SKM-1 (cell line): ENCODE results near the gene MAN1C1.
"Not testable (repeated sequence)": the region's sequence is repeated elsewhere in the genome, so short reads cannot be mapped to it uniquely, and the experiment has no call there.

Experiments used
- DNase-seq: peaks from one replicate; lab custom pipeline; 2025; ENCODE audit not compliant: unreplicated experiment; lab: John Stamatoyannopoulos, UW

MAN1C1 gene

GRCh38 chr1:25654109-25654660, 37.6 kb downstream of the MAN1C1 start:
- no peak for DNase-seq

DNA sequence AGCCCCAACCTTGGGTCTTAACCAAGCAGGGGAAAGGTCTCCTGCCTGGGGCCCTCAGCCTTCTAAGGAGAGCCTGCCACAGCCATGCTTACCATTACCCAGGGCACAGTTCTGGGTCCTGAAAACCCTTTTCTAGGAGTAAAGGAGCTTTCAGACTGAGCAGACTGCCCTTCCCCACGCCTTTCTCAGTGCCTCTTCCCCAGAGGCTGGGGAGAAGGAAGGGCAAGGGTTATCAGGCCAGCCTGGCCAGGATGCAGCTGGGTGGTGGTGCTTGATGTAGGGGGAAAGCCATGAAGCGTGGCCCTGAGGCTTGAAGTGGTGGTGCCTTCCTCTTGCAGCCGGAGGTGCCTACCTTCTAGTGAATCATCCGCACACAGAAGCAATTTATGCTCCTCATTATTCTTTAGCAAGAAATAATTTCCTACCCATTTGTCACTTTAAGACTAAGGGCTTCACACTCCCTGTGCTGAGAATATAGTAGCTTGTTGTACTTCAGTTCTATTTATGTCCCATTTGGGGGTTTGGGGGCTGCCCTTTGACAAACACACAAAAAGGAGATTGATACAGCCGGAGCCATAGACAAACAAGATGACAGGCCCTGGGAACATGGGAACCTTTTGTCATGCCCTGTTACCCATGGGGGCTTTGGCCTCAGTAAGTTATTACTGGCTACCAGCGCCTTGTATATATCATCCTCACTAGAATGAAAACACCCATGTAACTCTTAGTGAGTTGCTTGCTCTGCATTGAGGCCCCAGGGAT, 40.7 kb downstream of the MAN1C1 start:
- DNase-seq = no peak

DNA sequence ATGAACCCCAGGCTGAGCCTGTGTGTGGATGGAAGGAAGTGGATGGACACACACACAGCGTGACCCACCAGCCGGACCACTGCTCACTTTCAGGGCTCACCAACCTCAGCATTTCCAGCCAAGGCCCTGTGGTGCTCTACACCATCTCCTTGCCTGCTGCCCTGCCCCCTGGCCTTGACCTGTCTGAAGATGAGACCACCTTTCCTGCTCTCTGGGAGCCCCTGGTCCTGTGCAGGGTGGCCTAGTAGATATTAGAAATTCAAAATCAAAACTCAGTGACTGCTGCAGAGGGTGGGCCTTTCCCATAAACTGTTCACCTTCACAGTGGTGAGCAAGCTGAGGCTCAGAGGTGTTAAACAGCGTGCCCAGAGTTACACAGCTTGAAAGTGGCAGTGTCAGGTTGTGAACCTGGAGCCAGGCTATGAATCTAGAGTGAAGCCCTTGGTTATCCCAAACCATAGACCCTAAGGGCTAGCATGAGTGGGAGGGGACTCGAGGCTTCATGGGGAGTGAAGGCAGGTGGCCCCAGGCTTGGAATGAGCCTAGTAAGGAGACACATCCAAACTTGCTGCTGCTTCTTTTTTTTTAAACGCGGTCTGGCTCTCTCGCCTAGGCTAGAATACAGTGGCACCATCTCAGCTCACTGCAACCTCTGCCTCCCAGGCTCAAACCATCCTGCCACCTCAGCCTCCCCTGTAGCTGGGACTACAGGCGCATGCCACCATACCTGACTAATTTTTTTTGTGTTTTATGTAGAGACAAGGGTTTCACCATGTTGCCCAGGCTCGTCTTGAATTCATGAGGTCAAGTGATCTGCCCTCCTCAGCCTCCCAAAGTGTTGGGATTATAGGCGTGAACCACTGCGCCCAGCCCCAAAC, 41.5 kb downstream of the MAN1C1 start:
- DNase-seq = no peak

- no peak for DNase-seq
Measured at GRCh38 chr1:25658791-25659431, 42.3 kb downstream of the MAN1C1 start.

DNA sequence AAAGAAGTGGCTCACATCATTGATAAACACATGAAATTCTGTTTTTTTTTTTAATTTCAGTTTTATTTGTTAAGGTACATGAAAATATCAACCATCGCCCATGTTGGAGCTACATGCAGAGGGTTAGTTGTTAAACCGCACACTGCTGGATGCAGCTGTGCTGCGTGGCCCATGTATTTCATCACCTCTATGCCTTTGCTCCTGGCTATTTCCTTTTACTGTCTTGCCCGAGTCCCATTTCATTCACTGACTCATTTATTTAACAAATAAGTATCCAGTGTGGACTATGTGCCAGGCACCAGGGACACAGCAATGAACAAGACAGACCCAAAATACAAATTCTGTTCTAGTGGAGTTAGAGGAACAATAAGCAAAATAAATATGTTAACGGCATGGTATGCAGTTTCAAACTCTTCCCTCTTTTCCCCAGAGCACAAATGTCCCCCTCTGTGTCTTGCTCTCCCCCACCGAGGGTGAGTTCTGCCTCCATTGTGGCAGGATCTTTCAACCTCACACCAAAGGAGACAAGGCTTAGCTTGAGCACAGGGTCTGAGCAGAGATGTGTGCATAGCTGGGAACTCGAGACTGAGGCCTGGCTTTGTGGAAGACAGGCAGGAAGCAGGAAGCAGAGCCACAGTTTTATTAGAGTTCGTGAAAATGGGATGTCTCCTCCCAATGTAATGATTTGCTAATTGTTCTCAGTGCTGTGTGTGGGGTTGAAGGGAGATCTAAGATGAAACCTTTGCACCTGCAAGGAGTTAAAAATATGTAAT, 44.6 kb downstream of the MAN1C1 start:
- no peak for DNase-seq

DNA sequence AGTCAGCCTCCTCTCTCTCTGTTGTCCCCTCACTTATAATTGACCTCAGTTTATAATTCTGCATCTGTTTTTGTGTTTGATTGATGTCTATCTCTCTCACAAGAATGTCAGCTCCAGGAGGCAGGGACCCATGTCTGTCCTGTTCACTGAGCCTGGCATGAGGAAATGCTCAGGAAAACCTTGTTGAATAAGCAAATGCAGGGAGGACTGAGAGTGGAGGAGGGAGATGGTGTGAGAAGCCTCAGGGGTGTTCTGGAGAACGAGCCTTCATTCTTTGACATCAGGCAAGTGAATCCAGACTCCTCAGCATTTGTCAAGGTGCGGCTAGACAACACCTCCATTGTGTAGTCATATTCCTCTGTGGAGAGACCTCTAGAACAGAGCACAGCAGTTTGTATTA, 45.5 kb downstream of the MAN1C1 start:
- DNase-seq = no peak

DNA sequence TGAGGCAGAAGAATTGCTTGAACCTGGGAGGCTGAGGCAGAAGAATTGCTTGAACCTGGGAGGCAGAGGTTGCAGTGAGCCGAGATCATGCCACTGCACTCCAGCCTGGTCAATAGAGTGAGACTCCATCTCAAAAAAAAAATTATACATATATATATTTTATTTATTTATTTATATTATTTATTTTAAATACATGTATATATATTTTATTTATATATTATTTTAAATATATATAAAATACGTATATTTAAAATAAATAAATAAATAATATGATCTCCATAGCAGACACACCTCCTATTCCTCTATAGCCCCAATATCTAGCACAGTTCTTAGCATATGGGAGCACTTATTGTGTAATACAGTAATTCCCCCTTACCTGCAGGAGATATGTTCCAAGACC, 46.4 kb downstream of the MAN1C1 start:
- DNase-seq = not testable (repeated sequence)

GRCh38 chr1:25664357-25665199, 48.0 kb downstream of the MAN1C1 start:
- no peak for DNase-seq

DNA sequence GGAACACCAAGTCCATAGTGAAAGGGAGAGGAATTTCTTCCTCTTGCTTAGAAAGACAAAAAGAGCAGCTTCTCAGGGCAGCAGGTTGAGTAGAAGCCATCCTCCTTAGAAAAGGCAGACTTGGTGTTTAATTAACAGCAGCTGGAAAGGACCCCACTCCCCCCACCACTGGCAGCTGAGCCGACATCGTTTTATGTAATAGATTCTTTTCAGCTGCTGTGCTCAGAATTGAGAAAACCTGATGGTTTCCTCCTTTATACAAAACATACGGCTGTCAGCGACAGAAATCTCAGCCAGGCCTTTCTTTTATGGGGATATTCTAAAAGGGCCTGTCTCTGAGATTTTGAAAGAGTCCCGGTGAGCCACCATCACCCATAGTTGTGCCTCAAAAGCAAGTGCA, 49.9 kb downstream of the MAN1C1 start:
- DNase-seq = no peak

DNA sequence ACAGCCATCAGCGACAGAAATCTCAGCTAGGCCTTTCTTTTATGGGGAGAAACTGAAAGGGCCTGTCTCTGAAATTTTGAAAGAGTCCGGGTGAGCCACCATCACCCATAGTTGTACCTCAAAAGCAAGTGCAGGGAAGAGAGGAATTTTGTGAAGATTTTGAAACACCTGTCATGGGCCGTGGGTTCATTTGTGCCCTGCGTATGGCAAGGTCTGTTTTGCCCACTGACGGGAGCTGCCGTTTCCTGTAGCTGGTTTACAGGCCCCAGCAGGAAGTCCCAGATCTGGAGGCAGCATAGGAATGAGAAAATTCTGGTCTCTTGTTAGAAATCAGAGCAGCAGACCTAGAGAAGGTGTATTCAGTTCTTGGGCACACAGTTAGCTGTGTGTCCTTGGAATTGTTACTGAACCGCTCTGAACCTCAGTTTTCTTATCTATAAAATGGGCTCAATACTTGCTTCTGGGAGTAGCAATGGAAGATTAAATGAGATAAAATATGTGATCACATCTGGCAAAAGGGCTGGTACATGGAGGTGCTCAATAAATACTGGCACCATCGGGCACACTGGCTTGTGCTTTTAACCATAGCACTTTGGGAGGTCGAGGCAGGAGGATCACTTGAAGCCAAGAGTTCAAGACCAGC, 52.5 kb downstream of the MAN1C1 start:
- DNase-seq = no peak

DNA sequence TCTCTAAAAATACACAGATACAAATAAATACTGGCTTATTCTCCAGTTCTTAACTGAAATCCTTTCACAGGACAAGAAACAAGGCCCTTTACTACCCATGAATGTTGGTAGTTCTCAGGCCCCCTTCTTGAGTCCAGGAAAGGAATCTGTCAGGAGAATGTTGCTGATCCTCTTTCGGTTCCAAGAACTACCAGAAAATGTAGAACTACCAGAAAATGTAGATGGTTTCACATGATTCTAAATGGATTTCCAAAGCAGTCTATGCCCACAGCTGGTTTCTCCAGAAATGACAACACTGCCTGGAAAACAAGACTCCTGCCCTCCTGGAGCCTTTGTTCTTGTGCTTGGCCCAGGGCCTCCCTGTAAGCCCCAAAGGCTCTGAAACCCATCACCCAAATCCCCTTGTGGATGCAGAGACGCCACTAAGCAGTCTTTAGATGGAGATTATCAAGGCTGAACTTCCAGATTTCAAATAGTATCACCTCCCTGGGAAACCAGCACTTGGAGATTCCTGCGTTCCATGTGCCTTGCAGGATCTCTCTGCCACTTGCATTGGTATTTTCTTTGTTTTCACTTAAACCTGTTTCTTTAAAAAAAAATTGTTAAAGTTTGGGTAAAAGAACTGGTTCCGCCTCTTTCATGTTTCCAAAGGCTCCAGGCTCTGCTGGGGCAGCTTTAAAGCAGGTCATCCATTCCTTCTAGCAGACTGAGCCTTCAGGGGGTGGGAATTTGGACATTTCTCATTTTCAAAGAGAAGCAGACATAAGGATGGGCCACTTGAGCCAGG, 53.4 kb downstream of the MAN1C1 start:
- DNase-seq = no peak

GRCh38 chr1:25671929-25672328, 55.3 kb downstream of the MAN1C1 start:
- no peak for DNase-seq

DNA sequence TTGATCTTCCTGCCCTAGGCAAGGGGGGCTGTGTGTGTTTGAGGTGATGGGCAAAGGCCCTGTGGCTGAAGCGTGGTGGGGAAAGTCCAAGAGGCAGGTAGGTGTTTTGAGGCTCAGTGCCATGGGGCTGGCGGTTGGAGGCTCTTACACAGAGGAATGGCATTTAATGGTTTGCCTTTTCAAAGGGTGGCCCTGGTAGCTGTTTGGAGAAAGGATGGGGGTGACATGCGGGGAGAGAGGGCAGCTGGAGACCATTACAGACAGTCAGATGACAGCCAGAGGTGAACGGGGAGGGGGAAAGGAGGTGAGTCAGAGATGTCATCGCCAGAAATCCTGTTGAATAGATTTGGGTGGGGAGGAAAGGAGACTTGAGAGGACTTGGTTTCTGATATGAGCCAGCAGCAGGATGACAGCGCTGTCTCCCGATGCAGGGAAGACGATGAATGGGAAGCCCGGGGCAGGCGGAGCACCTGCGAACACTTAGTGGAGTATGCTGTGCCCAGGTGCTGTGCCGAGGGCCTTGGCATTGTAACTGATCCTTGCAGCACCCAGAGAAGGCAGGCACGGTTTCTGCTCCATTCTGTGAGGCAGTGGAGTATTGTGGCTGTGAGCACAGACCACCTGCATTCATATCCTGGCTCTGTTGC, 56.3 kb downstream of the MAN1C1 start:
- no peak for DNase-seq

- DNase-seq = no peak
Measured at GRCh38 chr1:25673456-25673855, 56.9 kb downstream of the MAN1C1 start.

- no peak for DNase-seq
Measured at GRCh38 chr1:25673962-25674806, 57.6 kb downstream of the MAN1C1 start.

DNA sequence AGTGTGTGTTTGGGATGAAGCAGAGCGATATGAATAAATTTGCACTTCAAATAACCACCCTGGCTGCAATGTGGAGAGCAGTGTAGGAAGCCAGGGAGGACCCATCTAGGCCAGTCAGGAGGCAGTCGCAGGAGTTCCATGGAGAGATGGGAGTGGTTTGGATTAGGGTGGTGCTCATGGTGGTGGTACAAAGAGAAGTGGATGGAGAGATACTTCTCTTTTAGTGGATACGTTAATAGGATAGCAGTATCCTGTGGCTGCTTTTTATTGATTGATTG, 58.2 kb downstream of the MAN1C1 start:
- no peak for DNase-seq

DNA sequence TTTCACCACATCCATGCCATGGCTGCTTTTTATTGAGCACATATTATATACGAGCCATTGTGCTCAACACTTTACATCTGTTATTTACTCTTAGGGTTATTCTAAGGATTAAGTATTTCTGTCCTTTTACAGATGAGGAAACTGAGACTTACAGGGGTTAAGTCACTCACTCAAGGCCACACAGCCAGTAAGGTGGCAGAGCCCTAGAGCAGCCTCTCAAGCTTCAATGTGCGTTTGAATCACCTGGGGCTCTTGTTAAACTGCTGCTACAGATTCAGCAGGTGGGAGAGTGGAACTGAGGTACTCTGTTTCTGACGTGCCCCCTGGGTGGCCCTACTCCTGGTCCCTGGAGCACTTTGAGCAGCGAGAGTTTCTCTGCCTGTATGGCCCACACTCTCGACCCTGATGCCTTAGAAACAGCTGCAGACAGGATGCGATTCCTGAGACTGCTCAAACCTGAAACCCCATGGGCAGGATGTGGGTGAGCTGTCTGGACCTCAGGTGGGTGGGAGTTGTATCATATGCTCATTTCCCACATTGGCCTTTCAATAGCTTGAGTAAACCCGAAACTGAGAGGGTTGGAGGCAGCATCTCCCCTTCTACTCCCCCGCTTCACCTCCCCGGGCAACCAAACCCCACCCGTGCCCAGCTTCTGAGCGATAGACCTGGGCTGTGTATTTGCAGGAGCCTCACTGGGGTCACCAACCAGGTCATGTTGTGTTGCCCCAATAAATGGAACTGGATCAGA, 59.3 kb downstream of the MAN1C1 start:
- DNase-seq = no peak
